NOMO-1 (cell line): Measurements from ENCODE around the gene PRR5.
"Not testable (repeated sequence)": the region's sequence is repeated elsewhere in the genome, so short reads cannot be mapped to it uniquely, and the experiment has no call there.

Experiments
- DNase-seq, 2 experiments: peaks; one replicate each; lab custom pipeline; 2025; ENCODE audit not compliant: unreplicated experiment in 2 of 2; lab: John Stamatoyannopoulos, UW

Gene PRR5

GRCh38 chr22:44701824-44702478 is at the start of gene PRR5:
PRR5 (plus strand) TSS chr22:44702204; CDS start chr22:44702475, 271 bp downstream.
- DNase-seq = peak; percentile 65 to 83

- DNase-seq = not testable (repeated sequence)
These were observed 49.1 kb upstream of the PRR5 start for GRCh38 chr22:44652866-44653265.

GRCh38 chr22:44658311-44658953 is 43.6 kb upstream of the PRR5 start:
- DNase-seq = no peak

GRCh38 chr22:44659140-44659539 is 42.9 kb upstream of the PRR5 start:
- DNase-seq = no peak

- no peak for DNase-seq
These were observed 41.8 kb upstream of the PRR5 start for GRCh38 chr22:44660051-44660830.

- DNase-seq = no peak
These were observed 40.9 kb upstream of the PRR5 start for GRCh38 chr22:44661070-44661469.

GRCh38 chr22:44661659-44662569 is 40.1 kb upstream of the PRR5 start:
- DNase-seq = no peak

GRCh38 chr22:44663256-44663999 is 38.6 kb upstream of the PRR5 start:
- no peak for DNase-seq

GRCh38 chr22:44664149-44664548 is 37.9 kb upstream of the PRR5 start:
- peak; percentile 11 to 28 for DNase-seq

- peak; percentile 12 to 27 for DNase-seq
These were observed 36.9 kb upstream of the PRR5 start for GRCh38 chr22:44665115-44665514.

GRCh38 chr22:44666207-44666585 is 35.8 kb upstream of the PRR5 start:
- no peak for DNase-seq

GRCh38 chr22:44667276-44667675 is 34.7 kb upstream of the PRR5 start:
- no peak for DNase-seq

- DNase-seq = no peak
These were observed 34.2 kb upstream of the PRR5 start for GRCh38 chr22:44667829-44668189.

GRCh38 chr22:44668190-44668885 is 33.7 kb upstream of the PRR5 start:
- no peak for DNase-seq

GRCh38 chr22:44668886-44669521 is 33.0 kb upstream of the PRR5 start:
- no peak for DNase-seq

GRCh38 chr22:44669561-44669976 is 32.4 kb upstream of the PRR5 start:
- no peak for DNase-seq

GRCh38 chr22:44670220-44670988 is 31.6 kb upstream of the PRR5 start:
- no peak for DNase-seq

GRCh38 chr22:44671742-44672141 is 30.3 kb upstream of the PRR5 start:
- DNase-seq = peak in 1 of 2 experiments; percentile 38
